Omental fat pad (tissue), 4 donors: ENCODE results near the gene SEPTIN7. TPM values are rescaled to one million over a fixed set of nuclear protein-coding genes. Genes with fewer than 3 reads are reported as not detected.

ENCODE experiments used
- ATAC-seq: fragments of 150-250 bp; one replicate; pipeline ENCODE4 v1.9.1; 2016; ENCODE audit warnings: mild to moderate bottlenecking, moderate library complexity; ENCODE audit not compliant: low FRiP score
- DNase-seq: peaks from one replicate; pipeline ENCODE4 v3.0.0-alpha.2; 2019; ENCODE audit warnings: low spot score
- CTCF ChIP-seq, 3 donors: fragments of 450-650 bp; IDR thresholded peaks; one replicate each; pipeline ENCODE4 v1.5.1; 2016 to 2017; ENCODE audit warnings: antibody characterized with exemption in 3 of 3, mild to moderate bottlenecking in 3 of 3, moderate library complexity in 2 of 3
- total RNA-seq, 4 donors: library from RNA; depleted of rRNA; stranded (reverse); fragments of >200 nt; gene quantifications; one replicate each; pipeline ENCODE4 v1.1.0, GENCODE V29; 2016

SEPTIN7 gene
- total RNA-seq, 4 donors from 2014 or later, result 157 to 252 (median 192) TPM

GRCh38 chr7:35849954-35850353, 49.1 kb downstream of the SEPTIN7 start:
- no peak for TF ChIP-seq CTCF (IDR thresholded peaks at IDR 0.05)
- no peak for ATAC-seq
- no peak for DNase-seq

Other genes with a start within 250 kb of the SEPTIN7 start
- 10 to 100 TPM; 27.0 to 42.6 (median 35.8) TPM for gene HERPUD2, start 105.9 kb upstream of the SEPTIN7 start, total RNA-seq